ENCODE results near the gene C18orf63. TPM values are rescaled to one million over a fixed set of nuclear protein-coding genes. Genes with fewer than 3 reads are reported as not detected.

Gene C18orf63
- total RNA-seq, 4 donors from 2014 or later: not detected

DNA sequence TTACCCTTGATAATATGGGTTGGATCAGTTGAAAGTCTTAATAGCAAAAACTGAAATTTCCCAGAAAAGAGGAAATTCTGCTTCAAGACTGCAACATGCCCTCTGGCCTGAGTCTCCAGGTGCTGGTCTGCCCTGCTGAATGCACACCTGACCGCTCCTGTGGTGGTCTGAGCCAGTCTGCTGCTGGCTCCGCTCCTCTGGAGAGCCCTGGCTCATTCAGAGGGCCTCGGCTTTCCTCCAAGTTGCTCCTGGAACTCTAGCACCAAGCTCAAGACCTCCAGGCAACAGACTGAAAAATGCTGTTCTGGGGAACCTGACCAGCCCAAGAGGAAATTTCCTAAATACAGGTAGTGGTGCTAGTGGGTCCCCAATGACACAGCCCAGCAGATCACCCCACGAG, 76.7 kb downstream of the C18orf63 start:
- Histone ChIP-seq H3K27ac (replicated peaks in 1 of 4) (no peak overlapping the region), H3K9me3 (no peaks in the 10 kb centered on the region), H3K4me1 (peaks cover 0 to 13% (median 11%) of the 10 kb centered on the region in 4 donors), H3K27me3 (peaks cover 0 to 9% (median 0%) of the 10 kb centered on the region in 4 donors), H3K4me3 (no peak overlapping the region), H3K36me3 (no peaks in the 10 kb centered on the region)
- no peak for DNase-seq (ENCODE audit: extremely low spot score)
- WGBS: 91% methylated on average over 4 of the region's 4 CpGs
- intact Hi-C loops (cut with DNase I): no loop called here
- TF ChIP-seq POLR2AphosphoS5 (IDR thresholded peaks at IDR 0.05) (no peak), EP300 (IDR thresholded peaks at IDR 0.05) (no peak), POLR2A (IDR thresholded peaks at IDR 0.05; ENCODE audit: low read depth) (no peak)
- TF ChIP-seq, protein P1, sequence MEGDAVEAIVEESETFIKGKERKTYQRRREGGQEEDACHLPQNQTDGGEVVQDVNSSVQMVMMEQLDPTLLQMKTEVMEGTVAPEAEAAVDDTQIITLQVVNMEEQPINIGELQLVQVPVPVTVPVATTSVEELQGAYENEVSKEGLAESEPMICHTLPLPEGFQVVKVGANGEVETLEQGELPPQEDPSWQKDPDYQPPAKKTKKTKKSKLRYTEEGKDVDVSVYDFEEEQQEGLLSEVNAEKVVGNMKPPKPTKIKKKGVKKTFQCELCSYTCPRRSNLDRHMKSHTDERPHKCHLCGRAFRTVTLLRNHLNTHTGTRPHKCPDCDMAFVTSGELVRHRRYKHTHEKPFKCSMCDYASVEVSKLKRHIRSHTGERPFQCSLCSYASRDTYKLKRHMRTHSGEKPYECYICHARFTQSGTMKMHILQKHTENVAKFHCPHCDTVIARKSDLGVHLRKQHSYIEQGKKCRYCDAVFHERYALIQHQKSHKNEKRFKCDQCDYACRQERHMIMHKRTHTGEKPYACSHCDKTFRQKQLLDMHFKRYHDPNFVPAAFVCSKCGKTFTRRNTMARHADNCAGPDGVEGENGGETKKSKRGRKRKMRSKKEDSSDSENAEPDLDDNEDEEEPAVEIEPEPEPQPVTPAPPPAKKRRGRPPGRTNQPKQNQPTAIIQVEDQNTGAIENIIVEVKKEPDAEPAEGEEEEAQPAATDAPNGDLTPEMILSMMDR (IDR thresholded peaks at IDR 0.05): no peak

DNA sequence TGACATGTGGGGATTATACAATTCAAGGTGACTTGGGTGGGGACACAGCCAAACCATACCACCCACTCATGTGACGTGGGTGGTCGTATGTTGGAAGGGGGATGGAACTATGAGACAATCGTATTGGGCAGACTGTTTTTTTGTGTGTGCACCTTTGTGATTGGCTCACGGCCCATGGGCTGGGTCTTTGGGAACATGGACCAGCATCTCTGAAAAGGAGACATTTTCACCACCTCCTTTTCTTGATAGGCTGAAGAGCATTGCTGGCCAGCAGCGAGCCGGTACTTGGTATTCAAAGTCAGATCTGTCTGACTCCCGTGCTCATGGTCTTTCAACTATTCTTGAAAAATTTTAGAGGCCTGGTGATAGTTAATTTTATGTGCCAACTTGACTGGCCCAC, 79.4 kb downstream of the C18orf63 start:
- Histone ChIP-seq H3K36me3 (no peaks in the 10 kb centered on the region), H3K27ac (replicated peaks in 1 of 4) (no peak overlapping the region), H3K4me1 (peaks cover 0 to 24% (median 15%) of the 10 kb centered on the region in 4 donors), H3K9me3 (no peaks in the 10 kb centered on the region), H3K4me3 (no peak overlapping the region), H3K27me3 (no peaks in the 10 kb centered on the region)
- 84% methylated on average over 7 of the region's 7 CpGs for WGBS
- no peak for DNase-seq (ENCODE audit: extremely low spot score)
- intact Hi-C loops (cut with DNase I): no loop called here
- TF ChIP-seq POLR2A (IDR thresholded peaks at IDR 0.05; ENCODE audit: low read depth) (no peak), POLR2AphosphoS5 (IDR thresholded peaks at IDR 0.05) (no peak), EP300 (IDR thresholded peaks at IDR 0.05) (no peak)
- TF ChIP-seq, protein P1 (IDR thresholded peaks at IDR 0.05): no peak

DNA sequence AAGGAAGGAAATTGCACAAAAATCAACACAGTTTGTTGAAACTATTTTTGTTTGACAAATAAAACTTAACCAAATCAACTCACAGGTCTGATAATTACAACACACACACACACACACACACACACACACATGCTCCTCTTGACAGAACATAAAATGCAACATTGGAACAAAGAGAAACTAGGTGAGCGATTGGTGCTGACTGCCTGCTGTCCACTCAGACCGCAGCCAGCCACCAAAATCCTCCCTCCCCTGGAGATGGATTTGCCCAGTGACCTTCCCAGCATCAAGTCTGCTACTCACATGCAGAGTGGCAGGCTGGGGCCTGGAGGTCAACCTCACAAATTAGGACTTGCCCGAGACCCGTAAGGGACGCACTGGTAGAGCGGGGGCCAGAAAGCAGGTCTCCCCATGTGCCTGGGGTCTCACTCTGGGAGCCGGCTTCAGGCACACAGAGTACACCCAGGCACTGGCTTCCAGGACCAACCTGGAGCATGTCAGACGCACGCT, 80.1 kb downstream of the C18orf63 start:
- DNase-seq (ENCODE audit: extremely low spot score): no peak
- TF ChIP-seq EP300 (IDR thresholded peaks at IDR 0.05) (no peak), POLR2A (IDR thresholded peaks at IDR 0.05; ENCODE audit: low read depth) (no peak), POLR2AphosphoS5 (IDR thresholded peaks at IDR 0.05) (no peak)
- TF ChIP-seq, protein P1 (IDR thresholded peaks at IDR 0.05): no peak
- intact Hi-C loops (cut with DNase I): no loop called here
- Histone ChIP-seq H3K27ac (replicated peaks in 1 of 4) (peak overlapping the region in 2 of 4 donors; percentile 28 to 48), H3K36me3 (no peaks in the 10 kb centered on the region), H3K4me3 (no peak overlapping the region), H3K9me3 (no peaks in the 10 kb centered on the region), H3K27me3 (no peaks in the 10 kb centered on the region), H3K4me1 (peaks cover 0 to 24% (median 15%) of the 10 kb centered on the region in 4 donors)
- 67% methylated on average over 8 of the region's 9 CpGs for WGBS

DNA sequence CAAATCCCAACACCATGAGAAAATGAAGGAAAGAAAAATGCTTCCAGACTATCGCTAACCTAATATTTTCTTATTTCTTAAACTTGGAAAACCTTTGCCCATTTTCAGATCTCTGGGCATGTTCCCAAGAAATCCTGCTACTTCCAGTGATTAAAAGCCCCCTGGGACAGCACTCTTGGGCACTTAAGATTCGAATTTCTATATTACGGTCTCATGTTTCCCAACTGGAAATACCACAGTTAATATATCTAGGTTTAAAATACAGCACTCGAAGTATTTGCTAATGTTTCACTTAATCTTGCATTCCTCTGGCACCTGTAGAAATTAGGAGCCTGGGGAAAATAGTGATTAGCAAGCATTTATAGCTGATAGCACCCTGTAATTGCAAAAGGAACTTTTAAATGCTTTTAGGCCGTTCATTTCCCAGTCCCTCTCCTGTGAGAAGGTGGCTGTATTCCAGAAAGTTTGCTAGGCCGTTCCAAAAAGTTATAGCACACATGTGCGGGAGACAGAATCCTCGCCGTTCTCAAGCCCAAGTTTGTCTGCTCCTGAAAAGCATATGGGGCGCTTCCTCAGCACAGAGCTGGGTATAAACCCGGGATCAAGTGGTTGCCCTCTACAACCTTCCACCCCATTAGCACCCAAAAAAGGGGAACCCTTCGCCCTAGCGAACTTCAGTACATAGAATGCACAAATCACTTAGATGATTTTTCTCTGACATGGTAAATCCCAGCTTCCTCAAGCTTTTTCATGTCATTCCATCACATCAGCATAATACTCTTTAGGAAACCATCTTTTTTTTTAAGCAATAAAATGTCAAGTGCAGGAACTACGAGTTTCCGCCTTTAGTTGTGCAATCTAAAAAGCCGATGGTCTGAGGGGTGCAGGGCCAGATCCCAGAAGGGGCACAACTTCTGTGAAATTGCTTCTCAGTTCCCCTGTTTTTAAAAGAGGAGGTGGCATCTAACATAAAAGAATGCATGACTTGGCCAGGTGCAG, 80.8 kb downstream of the C18orf63 start:
- Histone ChIP-seq H3K4me1 (peaks cover 0 to 24% (median 15%) of the 10 kb centered on the region in 4 donors), H3K9me3 (no peaks in the 10 kb centered on the region), H3K27me3 (no peaks in the 10 kb centered on the region), H3K4me3 (no peak overlapping the region), H3K27ac (replicated peaks in 1 of 4) (peak overlapping the region in 2 of 4 donors; percentile 28 to 48), H3K36me3 (no peaks in the 10 kb centered on the region)
- TF ChIP-seq EP300 (IDR thresholded peaks at IDR 0.05) (no peak), POLR2AphosphoS5 (IDR thresholded peaks at IDR 0.05) (no peak), POLR2A (IDR thresholded peaks at IDR 0.05; ENCODE audit: low read depth) (no peak)
- TF ChIP-seq, protein P1 (IDR thresholded peaks at IDR 0.05): no peak
- no peak for DNase-seq (ENCODE audit: extremely low spot score)
- 59% methylated on average over 13 of the region's 16 CpGs for WGBS
- intact Hi-C loops (cut with DNase I): no loop called here
